ENCODE data around the gene CASP6.
A peak's percentile ranks its signal among the peaks of the same experiment; 100 is the strongest.

CASP6 gene

GRCh38 chr4:109671350-109671749 is 31.9 kb downstream of the CASP6 start:
- no peak for DNase-seq (ENCODE audit: low spot score)

GRCh38 chr4:109665783-109666485 is 37.3 kb downstream of the CASP6 start:
- DNase-seq (ENCODE audit: low spot score) = no peak

GRCh38 chr4:109662771-109663170 is 40.5 kb downstream of the CASP6 start:
- no peak for DNase-seq (ENCODE audit: low spot score)

GRCh38 chr4:109662116-109662515 is 41.1 kb downstream of the CASP6 start:
- DNase-seq (ENCODE audit: low spot score) = no peak

- peak; percentile 50 for DNase-seq (ENCODE audit: low spot score)
Measured at GRCh38 chr4:109658871-109659410, 44.3 kb downstream of the CASP6 start.

- no peak for DNase-seq (ENCODE audit: low spot score)
Measured at GRCh38 chr4:109657854-109658418, 45.3 kb downstream of the CASP6 start.

GRCh38 chr4:109655396-109655795 is 47.8 kb downstream of the CASP6 start:
- DNase-seq (ENCODE audit: low spot score) = no peak

- DNase-seq (ENCODE audit: low spot score) = no peak
Measured at GRCh38 chr4:109649872-109650271, 53.4 kb downstream of the CASP6 start.

GRCh38 chr4:109648997-109649575 is 54.2 kb downstream of the CASP6 start:
- no peak for DNase-seq (ENCODE audit: low spot score)

GRCh38 chr4:109648266-109648996 is 54.8 kb downstream of the CASP6 start:
- no peak for DNase-seq (ENCODE audit: low spot score)

- no peak for DNase-seq (ENCODE audit: low spot score)
Measured at GRCh38 chr4:109645874-109646710, 57.2 kb downstream of the CASP6 start.

GRCh38 chr4:109640644-109641043 is 62.6 kb downstream of the CASP6 start:
- DNase-seq (ENCODE audit: low spot score) = no peak

Data from pons (tissue), 1 donor.